GM19397 (cell line): Measurements from ENCODE around the gene NTM.
"Not testable (repeated sequence)": the region's sequence is repeated elsewhere in the genome, so short reads cannot be mapped to it uniquely, and the experiment has no call there.

ENCODE experiments used
- ATAC-seq: cut with Tn5 transposase; IDR thresholded peaks from one replicate; pipeline ENCODE4 v1.9.1; 2021; ENCODE audit warnings: mild to moderate bottlenecking, moderate library complexity; ENCODE audit not compliant: unreplicated experiment

The NTM gene

GRCh38 chr11:131421066-131421855, 50.8 kb downstream of the NTM start:
- no peak for ATAC-seq

GRCh38 chr11:131422029-131422428, 51.6 kb downstream of the NTM start:
- ATAC-seq, result no peak

- no peak for ATAC-seq
Observed at GRCh38 chr11:131422496-131422895, 52.1 kb downstream of the NTM start.

GRCh38 chr11:131423688-131424087, 53.3 kb downstream of the NTM start:
- ATAC-seq, result no peak

GRCh38 chr11:131424257-131424876, 54.0 kb downstream of the NTM start:
- ATAC-seq, result not testable (repeated sequence)

GRCh38 chr11:131425285-131425684, 54.9 kb downstream of the NTM start:
- no peak for ATAC-seq

- ATAC-seq, result no peak
Observed at GRCh38 chr11:131428853-131429252, 58.4 kb downstream of the NTM start.

GRCh38 chr11:131430473-131431208, 60.2 kb downstream of the NTM start:
- no peak for ATAC-seq

- no peak for ATAC-seq
Observed at GRCh38 chr11:131441051-131441810, 70.8 kb downstream of the NTM start.

- no peak for ATAC-seq
Observed at GRCh38 chr11:131446590-131447275, 76.3 kb downstream of the NTM start.

GRCh38 chr11:131447277-131447815, 76.9 kb downstream of the NTM start:
- ATAC-seq, result no peak

- no peak for ATAC-seq
Observed at GRCh38 chr11:131447898-131448297, 77.5 kb downstream of the NTM start.

- no peak for ATAC-seq
Observed at GRCh38 chr11:131449036-131450019, 78.9 kb downstream of the NTM start.

GRCh38 chr11:131454490-131454889, 84.1 kb downstream of the NTM start:
- no peak for ATAC-seq

- no peak for ATAC-seq
Observed at GRCh38 chr11:131454989-131455388, 84.6 kb downstream of the NTM start.

- no peak for ATAC-seq
Observed at GRCh38 chr11:131455843-131456704, 85.7 kb downstream of the NTM start.

GRCh38 chr11:131457163-131457562, 86.7 kb downstream of the NTM start:
- no peak for ATAC-seq

GRCh38 chr11:131458421-131458820, 88.0 kb downstream of the NTM start:
- no peak for ATAC-seq
